Measurements from ENCODE around the gene PRDM16.
A peak's percentile ranks its signal among the peaks of the same experiment; 100 is the strongest.

The PRDM16 gene

GRCh38 chr1:3314491-3315381, 245.7 kb downstream of the PRDM16 start:
- DNase-seq, result no peak

- DNase-seq, result no peak
Observed at GRCh38 chr1:3315399-3316339, 246.7 kb downstream of the PRDM16 start.

GRCh38 chr1:3316340-3316943, 247.4 kb downstream of the PRDM16 start:
- DNase-seq, result peak; percentile 35

GRCh38 chr1:3317456-3317855, 248.5 kb downstream of the PRDM16 start:
- DNase-seq, result no peak

GRCh38 chr1:3318329-3318728, 249.3 kb downstream of the PRDM16 start:
- DNase-seq, result no peak

GRCh38 chr1:3319874-3320245, 250.9 kb downstream of the PRDM16 start:
- DNase-seq, result peak; percentile 63

- peak; percentile 89 for DNase-seq
Observed at GRCh38 chr1:3320246-3321152, 251.5 kb downstream of the PRDM16 start.

- DNase-seq, result no peak
Observed at GRCh38 chr1:3321559-3322449, 252.8 kb downstream of the PRDM16 start.

GRCh38 chr1:3322450-3323020, 253.5 kb downstream of the PRDM16 start:
- DNase-seq, result no peak

GRCh38 chr1:3323021-3323795, 254.2 kb downstream of the PRDM16 start:
- peak; percentile 42 for DNase-seq

- DNase-seq, result no peak
Observed at GRCh38 chr1:3323796-3324703, 255.0 kb downstream of the PRDM16 start.

GRCh38 chr1:3324704-3325535, 255.9 kb downstream of the PRDM16 start:
- no peak for DNase-seq

- DNase-seq, result no peak
Observed at GRCh38 chr1:3326516-3327388, 257.7 kb downstream of the PRDM16 start.

GRCh38 chr1:3327389-3327702, 258.3 kb downstream of the PRDM16 start:
- no peak for DNase-seq

- DNase-seq, result no peak
Observed at GRCh38 chr1:3327936-3328590, 259.1 kb downstream of the PRDM16 start.

GRCh38 chr1:3329640-3330281, 260.8 kb downstream of the PRDM16 start:
- DNase-seq, result no peak

Data from suppressor macrophage treated with lipopolysaccharide for 4 hours (primary cell).